ENCODE measurements around the gene RDH5. TPM values are rescaled to one million over a fixed set of nuclear protein-coding genes. Genes with fewer than 3 reads are reported as not detected.

Gene RDH5
- total RNA-seq, 1 experiment from 2014 or later = 6.2 TPM

DNA sequence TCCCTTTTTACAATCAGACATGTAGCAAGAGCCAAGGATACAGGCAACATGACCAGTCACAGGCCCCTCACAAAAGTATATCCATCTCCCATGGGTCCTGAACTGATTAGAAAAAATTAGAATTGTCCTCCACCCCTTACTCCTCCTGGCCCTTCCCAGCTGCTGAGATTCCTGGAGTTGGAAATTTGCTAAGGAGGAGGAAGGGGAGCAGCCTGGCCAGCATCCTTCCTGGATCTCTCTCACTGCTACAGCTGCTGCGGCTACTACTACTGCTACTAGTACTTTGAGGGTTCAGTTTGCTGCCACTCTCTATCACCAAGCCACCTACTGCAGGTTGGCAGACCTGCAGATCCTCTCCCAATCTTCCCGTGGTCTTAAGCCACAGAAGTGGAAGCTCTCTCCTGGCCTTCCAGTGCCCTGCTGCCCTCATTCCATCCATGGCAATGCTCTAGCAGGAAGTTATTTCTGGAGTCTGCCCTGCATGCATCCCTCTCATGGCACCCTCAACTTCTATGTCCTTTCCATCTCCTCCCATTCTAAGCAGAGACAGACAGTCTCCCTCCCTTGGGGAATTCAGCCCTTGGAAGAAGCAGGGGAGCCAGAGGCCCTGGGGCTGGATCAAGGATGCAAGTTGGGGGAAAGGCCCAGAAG, 13.5 kb upstream of the RDH5 start:
- no peak for TF ChIP-seq EGR1 (IDR thresholded peaks at IDR 0.05; ENCODE audit: low read depth)
- TF ChIP-seq, protein P1, sequence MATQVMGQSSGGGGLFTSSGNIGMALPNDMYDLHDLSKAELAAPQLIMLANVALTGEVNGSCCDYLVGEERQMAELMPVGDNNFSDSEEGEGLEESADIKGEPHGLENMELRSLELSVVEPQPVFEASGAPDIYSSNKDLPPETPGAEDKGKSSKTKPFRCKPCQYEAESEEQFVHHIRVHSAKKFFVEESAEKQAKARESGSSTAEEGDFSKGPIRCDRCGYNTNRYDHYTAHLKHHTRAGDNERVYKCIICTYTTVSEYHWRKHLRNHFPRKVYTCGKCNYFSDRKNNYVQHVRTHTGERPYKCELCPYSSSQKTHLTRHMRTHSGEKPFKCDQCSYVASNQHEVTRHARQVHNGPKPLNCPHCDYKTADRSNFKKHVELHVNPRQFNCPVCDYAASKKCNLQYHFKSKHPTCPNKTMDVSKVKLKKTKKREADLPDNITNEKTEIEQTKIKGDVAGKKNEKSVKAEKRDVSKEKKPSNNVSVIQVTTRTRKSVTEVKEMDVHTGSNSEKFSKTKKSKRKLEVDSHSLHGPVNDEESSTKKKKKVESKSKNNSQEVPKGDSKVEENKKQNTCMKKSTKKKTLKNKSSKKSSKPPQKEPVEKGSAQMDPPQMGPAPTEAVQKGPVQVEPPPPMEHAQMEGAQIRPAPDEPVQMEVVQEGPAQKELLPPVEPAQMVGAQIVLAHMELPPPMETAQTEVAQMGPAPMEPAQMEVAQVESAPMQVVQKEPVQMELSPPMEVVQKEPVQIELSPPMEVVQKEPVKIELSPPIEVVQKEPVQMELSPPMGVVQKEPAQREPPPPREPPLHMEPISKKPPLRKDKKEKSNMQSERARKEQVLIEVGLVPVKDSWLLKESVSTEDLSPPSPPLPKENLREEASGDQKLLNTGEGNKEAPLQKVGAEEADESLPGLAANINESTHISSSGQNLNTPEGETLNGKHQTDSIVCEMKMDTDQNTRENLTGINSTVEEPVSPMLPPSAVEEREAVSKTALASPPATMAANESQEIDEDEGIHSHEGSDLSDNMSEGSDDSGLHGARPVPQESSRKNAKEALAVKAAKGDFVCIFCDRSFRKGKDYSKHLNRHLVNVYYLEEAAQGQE (IDR thresholded peaks at IDR 0.05; ENCODE audit: low read depth) = no peak
- TF ChIP-seq, protein P2, sequence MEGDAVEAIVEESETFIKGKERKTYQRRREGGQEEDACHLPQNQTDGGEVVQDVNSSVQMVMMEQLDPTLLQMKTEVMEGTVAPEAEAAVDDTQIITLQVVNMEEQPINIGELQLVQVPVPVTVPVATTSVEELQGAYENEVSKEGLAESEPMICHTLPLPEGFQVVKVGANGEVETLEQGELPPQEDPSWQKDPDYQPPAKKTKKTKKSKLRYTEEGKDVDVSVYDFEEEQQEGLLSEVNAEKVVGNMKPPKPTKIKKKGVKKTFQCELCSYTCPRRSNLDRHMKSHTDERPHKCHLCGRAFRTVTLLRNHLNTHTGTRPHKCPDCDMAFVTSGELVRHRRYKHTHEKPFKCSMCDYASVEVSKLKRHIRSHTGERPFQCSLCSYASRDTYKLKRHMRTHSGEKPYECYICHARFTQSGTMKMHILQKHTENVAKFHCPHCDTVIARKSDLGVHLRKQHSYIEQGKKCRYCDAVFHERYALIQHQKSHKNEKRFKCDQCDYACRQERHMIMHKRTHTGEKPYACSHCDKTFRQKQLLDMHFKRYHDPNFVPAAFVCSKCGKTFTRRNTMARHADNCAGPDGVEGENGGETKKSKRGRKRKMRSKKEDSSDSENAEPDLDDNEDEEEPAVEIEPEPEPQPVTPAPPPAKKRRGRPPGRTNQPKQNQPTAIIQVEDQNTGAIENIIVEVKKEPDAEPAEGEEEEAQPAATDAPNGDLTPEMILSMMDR (IDR thresholded peaks at IDR 0.05 in 2 of 3, conservative IDR thresholded peaks at IDR 0.05 in 1 of 3; ENCODE audit: borderline replicate concordance in 1 of 3, insufficient read depth in 1 of 3, low read depth in 2 of 3, low read length in 2 of 3) = no peak
- no peak for TF ChIP-seq YY1 (IDR thresholded peaks at IDR 0.05; ENCODE audit: extremely low read depth, insufficient replicate concordance, low read depth, low read length)
- no peak for TF ChIP-seq RAD21 (IDR thresholded peaks at IDR 0.05; ENCODE audit: low read depth)
- TF ChIP-seq CEBPB (IDR thresholded peaks at IDR 0.05; ENCODE audit: low read depth) = no peak
- TF ChIP-seq, protein P3, sequence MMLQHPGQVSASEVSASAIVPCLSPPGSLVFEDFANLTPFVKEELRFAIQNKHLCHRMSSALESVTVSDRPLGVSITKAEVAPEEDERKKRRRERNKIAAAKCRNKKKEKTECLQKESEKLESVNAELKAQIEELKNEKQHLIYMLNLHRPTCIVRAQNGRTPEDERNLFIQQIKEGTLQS (IDR thresholded peaks at IDR 0.05) = no peak
- TF ChIP-seq CBX3 (IDR thresholded peaks at IDR 0.05; ENCODE audit: low read depth) = no peak
- TF ChIP-seq POLR2AphosphoS5 (IDR thresholded peaks at IDR 0.05; ENCODE audit: low read depth, low read length) = no peak
- TF ChIP-seq POLR2A (IDR thresholded peaks at IDR 0.05; ENCODE audit: borderline replicate concordance, extremely low read depth, insufficient read depth, insufficient read length) = no peak
- TF ChIP-seq, protein P4, sequence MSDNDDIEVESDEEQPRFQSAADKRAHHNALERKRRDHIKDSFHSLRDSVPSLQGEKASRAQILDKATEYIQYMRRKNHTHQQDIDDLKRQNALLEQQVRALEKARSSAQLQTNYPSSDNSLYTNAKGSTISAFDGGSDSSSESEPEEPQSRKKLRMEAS (IDR thresholded peaks at IDR 0.05) = no peak
- no peak for TF ChIP-seq SIN3A (IDR thresholded peaks at IDR 0.05; ENCODE audit: low read depth)
- no peak for TF ChIP-seq EZH2phosphoT487 (IDR thresholded peaks at IDR 0.05; ENCODE audit: borderline replicate concordance)
- H3K4me1 ChIP-seq (ENCODE audit: control insufficient read depth in 1 of 2, insufficient read depth in 2 of 2, low read length in 2 of 2) = peaks cover 4 to 14% of the 10 kb centered on the region in 2 experiments; a peak in 3 of 4 replicates
- H3K27ac ChIP-seq (ENCODE audit: low read depth, low read length) = no peak overlapping the region
- DNase-seq (ENCODE audit: low read depth, low spot score) (no peak), ATAC-seq (no peak)
- POLR2A ChIA-PET = no interaction called here
- peaks cover 15% of the 10 kb centered on the region; the same call in 1 of the 2 replicates for H3K27me3 ChIP-seq (ENCODE audit: insufficient read depth, low read length)
- CTCF ChIA-PET = interaction anchor here (0.8 to 2.9 kb wide), 6 partner anchors 9 to 50 kb away, joined by 3 to 19 read pairs (median 4); partner anchors contain the start of gene BLOC1S1
- no peaks in the 10 kb centered on the region for H3K79me2 ChIP-seq (ENCODE audit: insufficient read depth, low read length)
- no peak overlapping the region for H3K9ac ChIP-seq (ENCODE audit: low read length)
- no peak overlapping the region for H2AFZ ChIP-seq (ENCODE audit: low read depth, low read length, poor library complexity, severe bottlenecking)
- no peaks in the 10 kb centered on the region for H4K20me1 ChIP-seq (ENCODE audit: insufficient read depth)
- RAD21 ChIA-PET (ENCODE audit: low non-redundant PET in 1 of 2, low total read pairs in 2 of 2, uncharacterized antibody in 2 of 2, unreplicated experiment in 2 of 2) = interaction anchor here in 1 of 2 experiments (1.1 kb wide), 1 partner anchor 9 kb away, joined by 4 read pairs; the partner anchor contains the start of gene BLOC1S1
- no peaks in the 10 kb centered on the region for H3K9me3 ChIP-seq (ENCODE audit: control insufficient read depth in 1 of 2, insufficient read depth in 1 of 2, low read depth in 1 of 2, low read length in 2 of 2)
- no peaks in the 10 kb centered on the region for H3K36me3 ChIP-seq (ENCODE audit: control insufficient read depth in 1 of 2, insufficient read depth in 2 of 2, low read length in 2 of 2)
- peak overlapping the region; percentile 81 for H3K4me2 ChIP-seq (ENCODE audit: low read length)
- no peaks in the 10 kb centered on the region for H3K9me2 ChIP-seq (ENCODE audit: insufficient read depth)
- BruUV-seq (replicated peaks) = no TSS peak
- intact Hi-C loops (cut with micrococcal nuclease) = no loop called here
- H3K4me3 ChIP-seq (replicated peaks in 1 of 2; ENCODE audit: low read depth in 1 of 2, low read length in 2 of 2) = peak overlapping the region in 1 of 2 experiments; percentile 57; a peak in 2 of 4 replicates
